Measurements from ENCODE around the gene R3HDM2. TPM values are rescaled to one million over a fixed set of nuclear protein-coding genes. Genes with fewer than 3 reads are reported as not detected.

The R3HDM2 gene
- total RNA-seq, 6 experiments from 2014 or later: 33.7 to 39.4 (median 37.9) TPM

GRCh38 chr12:57470286-57470969 is 39.6 kb upstream of the R3HDM2 start:
- H3K36me3 Mint-ChIP-seq (ENCODE audit: low read depth): no peaks in the 10 kb centered on the region; the same call in 1 of the 2 replicates
- no peaks in the 10 kb centered on the region for H3K4me1 Mint-ChIP-seq (ENCODE audit: low read depth)
- no peak for TF ChIP-seq CTCF (IDR thresholded peaks at IDR 0.05)
- no peak for DNase-seq
- H3K9me3 Mint-ChIP-seq: no peaks in the 10 kb centered on the region
- no peak overlapping the region for H3K27ac Mint-ChIP-seq
- H3K27me3 Mint-ChIP-seq (ENCODE audit: insufficient read depth): peaks cover 35% of the 10 kb centered on the region
- H3K4me3 Mint-ChIP-seq: no peak overlapping the region

GRCh38 chr12:57469296-57470164 is 38.7 kb upstream of the R3HDM2 start:
- H3K27me3 Mint-ChIP-seq (ENCODE audit: insufficient read depth): peaks cover 30% of the 10 kb centered on the region
- no peak for DNase-seq

GRCh38 chr12:57467915-57468314 is 37.1 kb upstream of the R3HDM2 start:
- TF ChIP-seq CTCF (IDR thresholded peaks at IDR 0.05): no peak
- Mint-ChIP-seq H3K27me3 (ENCODE audit: insufficient read depth) (peaks cover 19% of the 10 kb centered on the region), H3K9me3 (no peaks in the 10 kb centered on the region), H3K4me3 (no peak overlapping the region), H3K4me1 (ENCODE audit: low read depth) (peaks cover 2% of the 10 kb centered on the region), H3K36me3 (ENCODE audit: low read depth) (no peaks in the 10 kb centered on the region), H3K27ac (no peak overlapping the region)
- no peak for DNase-seq

More at GRCh38 chr12:57469296-57470164, 38.7 kb upstream of the R3HDM2 start:
- TF ChIP-seq CTCF (IDR thresholded peaks at IDR 0.05): no peak
- no peaks in the 10 kb centered on the region for H3K9me3 Mint-ChIP-seq
- H3K4me1 Mint-ChIP-seq (ENCODE audit: low read depth): no peaks in the 10 kb centered on the region
- H3K4me3 Mint-ChIP-seq: no peak overlapping the region
- no peak overlapping the region for H3K27ac Mint-ChIP-seq
- no peaks in the 10 kb centered on the region; the same call in 1 of the 2 replicates for H3K36me3 Mint-ChIP-seq (ENCODE audit: low read depth)

- no peak for DNase-seq
- no peak overlapping the region for H3K27ac Mint-ChIP-seq
- peaks cover 15% of the 10 kb centered on the region; the same call in 1 of the 2 replicates for H3K27me3 Mint-ChIP-seq (ENCODE audit: insufficient read depth)
- H3K9me3 Mint-ChIP-seq: no peaks in the 10 kb centered on the region
- no peaks in the 10 kb centered on the region for H3K36me3 Mint-ChIP-seq (ENCODE audit: low read depth)
- peaks cover 7% of the 10 kb centered on the region for H3K4me1 Mint-ChIP-seq (ENCODE audit: low read depth)
- no peak overlapping the region for H3K4me3 Mint-ChIP-seq
- no peak for TF ChIP-seq CTCF (IDR thresholded peaks at IDR 0.05)
Observed at GRCh38 chr12:57467212-57467874, 36.5 kb upstream of the R3HDM2 start.

GRCh38 chr12:57465747-57466505 is 35.1 kb upstream of the R3HDM2 start:
- Mint-ChIP-seq H3K36me3 (ENCODE audit: low read depth) (no peaks in the 10 kb centered on the region), H3K9me3 (no peaks in the 10 kb centered on the region), H3K4me1 (ENCODE audit: low read depth) (peaks cover 12% of the 10 kb centered on the region), H3K27ac (no peak overlapping the region), H3K4me3 (no peak overlapping the region), H3K27me3 (ENCODE audit: insufficient read depth) (peaks cover 8% of the 10 kb centered on the region)
- TF ChIP-seq CTCF (IDR thresholded peaks at IDR 0.05): no peak
- DNase-seq: no peak
